Measurements from ENCODE around the gene ST8SIA6.
"Not testable (repeated sequence)": the region's sequence is repeated elsewhere in the genome, so short reads cannot be mapped to it uniquely, and the experiment has no call there.

Gene ST8SIA6

GRCh38 chr10:17425584-17426262, 28.7 kb downstream of the ST8SIA6 start:
- no peak for DNase-seq

GRCh38 chr10:17423632-17424186, 30.7 kb downstream of the ST8SIA6 start:
- DNase-seq = no peak

GRCh38 chr10:17422931-17423330, 31.5 kb downstream of the ST8SIA6 start:
- DNase-seq = no peak

- no peak for DNase-seq
Observed at GRCh38 chr10:17418249-17418648, 36.1 kb downstream of the ST8SIA6 start.

- DNase-seq = no peak
Observed at GRCh38 chr10:17416442-17417211, 37.8 kb downstream of the ST8SIA6 start.

- no peak for DNase-seq
Observed at GRCh38 chr10:17415046-17415658, 39.2 kb downstream of the ST8SIA6 start.

GRCh38 chr10:17414484-17414883, 39.9 kb downstream of the ST8SIA6 start:
- DNase-seq = no peak

GRCh38 chr10:17413876-17414275, 40.5 kb downstream of the ST8SIA6 start:
- no peak for DNase-seq

GRCh38 chr10:17412323-17412722, 42.1 kb downstream of the ST8SIA6 start:
- DNase-seq = no peak

- DNase-seq = no peak
Observed at GRCh38 chr10:17410907-17411306, 43.5 kb downstream of the ST8SIA6 start.

- DNase-seq = no peak
Observed at GRCh38 chr10:17409170-17409733, 45.1 kb downstream of the ST8SIA6 start.

- no peak for DNase-seq
Observed at GRCh38 chr10:17407047-17407446, 47.3 kb downstream of the ST8SIA6 start.

GRCh38 chr10:17406036-17406834, 48.2 kb downstream of the ST8SIA6 start:
- no peak for DNase-seq

GRCh38 chr10:17403161-17403560, 51.2 kb downstream of the ST8SIA6 start:
- DNase-seq = no peak

GRCh38 chr10:17402040-17402439, 52.4 kb downstream of the ST8SIA6 start:
- not testable (repeated sequence) for DNase-seq

GRCh38 chr10:17396004-17396403, 58.4 kb downstream of the ST8SIA6 start:
- no peak for DNase-seq

- DNase-seq = no peak
Observed at GRCh38 chr10:17394854-17395253, 59.5 kb downstream of the ST8SIA6 start.

- DNase-seq = peak; percentile 65
Observed at GRCh38 chr10:17387861-17388503, 66.4 kb downstream of the ST8SIA6 start.

GRCh38 chr10:17386616-17387075, 67.7 kb downstream of the ST8SIA6 start:
- peak; percentile 36 for DNase-seq

GRCh38 chr10:17386021-17386420, 68.4 kb downstream of the ST8SIA6 start:
- DNase-seq = no peak

GRCh38 chr10:17385066-17385465, 69.3 kb downstream of the ST8SIA6 start:
- DNase-seq = no peak
